Daoy (cell line): ENCODE measurements around the gene TAS2R20. TPM values are rescaled to one million over a fixed set of nuclear protein-coding genes. Genes with fewer than 3 reads are reported as not detected.
"Not testable (repeated sequence)": the region's sequence is repeated elsewhere in the genome, so short reads cannot be mapped to it uniquely, and the experiment has no call there.

Experiments used
- DNase-seq: peaks from one replicate; pipeline ENCODE4 v3.0.0-alpha.2; 2015; ENCODE audit warnings: low read depth
- total RNA-seq: library from RNA; depleted of rRNA; stranded (reverse); fragments of >200 nt; shearing (Covaris generic); gene quantifications from 2 replicates; pipeline ENCODE4 v1.2.3, GENCODE V29; 2014; rRNA removed

The TAS2R20 gene, protein sequence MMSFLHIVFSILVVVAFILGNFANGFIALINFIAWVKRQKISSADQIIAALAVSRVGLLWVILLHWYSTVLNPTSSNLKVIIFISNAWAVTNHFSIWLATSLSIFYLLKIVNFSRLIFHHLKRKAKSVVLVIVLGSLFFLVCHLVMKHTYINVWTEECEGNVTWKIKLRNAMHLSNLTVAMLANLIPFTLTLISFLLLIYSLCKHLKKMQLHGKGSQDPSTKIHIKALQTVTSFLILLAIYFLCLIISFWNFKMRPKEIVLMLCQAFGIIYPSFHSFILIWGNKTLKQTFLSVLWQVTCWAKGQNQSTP
- 0.74 TPM in 1 of 2 replicates, not detected in the other for total RNA-seq

DNA sequence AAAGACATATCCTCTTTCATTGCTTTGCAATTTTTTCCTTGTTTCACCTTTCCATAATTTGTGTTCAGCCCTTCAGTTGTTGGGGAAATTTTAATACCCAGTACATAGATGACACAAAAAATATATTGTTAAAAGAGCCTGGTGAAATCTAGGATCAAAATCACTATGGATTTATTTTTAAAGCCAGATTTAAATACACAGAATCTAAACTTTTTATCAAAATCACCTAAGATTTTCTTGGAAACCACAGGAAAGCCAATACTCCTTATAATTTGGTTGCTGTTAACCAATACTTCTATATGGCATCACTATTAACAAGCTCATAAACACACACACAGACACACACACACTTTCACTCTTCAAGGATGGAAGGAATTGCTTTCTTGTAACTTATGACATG lies at the start of gene TAS2R20:
Gene TAS2R20, minus strand, starts transcription at position 101 of the 400 bp plus-strand sequence. CDS start 429 bp downstream, outside the sequence.
- no peak for DNase-seq

DNA sequence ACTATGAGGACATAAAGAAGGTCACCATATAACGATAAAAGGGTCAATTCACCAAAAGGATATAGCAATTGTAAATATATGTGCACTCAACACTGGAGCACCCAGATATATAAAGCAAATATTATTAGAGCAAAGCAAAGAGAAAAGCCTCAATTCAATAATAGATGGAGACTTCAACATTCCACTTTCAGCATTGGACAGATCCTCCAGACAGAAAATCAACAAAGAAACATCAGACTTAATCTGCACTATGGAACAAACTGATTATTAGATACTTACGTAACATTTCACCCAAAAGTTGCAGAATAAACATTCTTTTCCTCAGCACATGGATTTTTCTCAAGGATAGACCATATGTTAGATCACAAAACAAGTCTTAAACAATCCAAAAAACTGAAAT lies 43.3 kb upstream of the TAS2R20 start:
- DNase-seq, result not testable (repeated sequence)

DNA sequence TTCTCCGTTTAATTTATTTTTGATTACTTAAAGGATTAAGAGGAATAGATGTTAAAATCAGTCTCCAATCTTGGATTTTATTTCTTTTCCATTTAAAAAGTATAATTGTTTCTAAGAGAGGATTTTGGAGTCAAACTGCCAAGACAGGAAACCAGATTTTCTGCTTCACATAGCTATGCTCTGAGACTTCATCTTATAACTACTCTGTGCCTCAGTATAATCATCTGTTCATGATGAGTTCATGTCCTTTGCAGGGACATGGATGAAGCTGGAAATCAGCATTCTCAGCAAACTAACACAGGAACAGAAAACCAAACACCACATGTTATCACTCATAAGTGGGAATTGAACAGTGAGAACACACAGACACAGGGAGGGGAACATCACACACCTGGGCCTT lies 42.1 kb upstream of the TAS2R20 start:
- DNase-seq, result no peak

DNA sequence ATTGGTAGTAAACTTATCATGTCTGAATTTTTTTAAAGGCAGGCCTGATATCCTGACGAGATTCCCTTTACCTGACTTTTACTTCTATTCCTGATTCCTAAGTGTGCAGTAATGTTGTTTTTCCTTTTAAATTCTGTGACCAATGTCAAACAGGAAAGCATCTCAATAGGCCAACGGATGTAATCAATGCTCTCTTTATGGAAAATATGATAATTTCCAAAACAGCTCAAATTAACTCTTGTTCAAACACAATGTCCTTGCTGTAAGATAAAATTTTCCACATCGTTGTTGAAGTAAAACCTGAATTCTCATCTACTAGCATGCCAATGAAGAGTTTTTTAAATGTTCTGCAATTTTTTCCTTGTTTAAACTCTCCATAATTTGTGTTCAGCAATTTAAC lies 41.1 kb upstream of the TAS2R20 start:
- DNase-seq, result no peak

DNA sequence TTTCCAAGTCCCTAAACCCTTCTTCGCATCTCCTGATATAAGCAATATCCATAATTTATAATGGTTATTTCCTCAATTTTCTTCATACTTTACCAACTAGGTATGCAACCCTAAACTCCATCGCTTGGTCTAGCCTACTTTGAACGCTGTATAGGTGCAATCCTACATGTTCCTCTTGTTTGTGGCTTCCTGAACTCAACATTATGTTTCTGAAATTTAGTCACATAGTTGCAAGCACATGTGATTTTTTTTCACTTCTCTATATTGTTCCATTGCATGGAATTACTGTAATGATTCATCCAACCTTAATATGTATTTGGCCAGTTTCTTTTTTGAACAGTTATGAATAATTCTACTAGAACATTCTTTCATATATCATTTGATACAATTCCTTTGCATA lies 35.9 kb upstream of the TAS2R20 start:
- DNase-seq, result not testable (repeated sequence)

DNA sequence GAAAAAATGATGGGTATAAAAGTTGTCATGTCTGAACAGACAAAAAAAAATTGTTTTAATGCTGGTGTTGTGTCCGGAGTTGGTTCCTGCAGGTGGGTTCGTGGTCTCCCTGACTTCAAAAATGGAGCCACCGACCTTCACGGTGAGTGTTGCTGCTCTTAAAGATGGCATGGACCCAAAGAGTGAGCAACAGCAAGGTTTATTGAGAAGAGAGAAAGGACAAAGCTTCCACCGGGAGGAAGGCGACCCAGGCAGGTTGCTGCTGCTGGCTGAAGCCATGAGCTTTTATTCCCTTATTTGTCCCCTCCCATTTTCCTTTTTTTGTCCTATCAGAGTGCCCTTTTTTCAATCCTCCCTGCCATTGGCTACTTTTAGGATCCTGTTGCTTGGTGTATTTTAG lies 33.2 kb upstream of the TAS2R20 start, which contains the start of gene TAS2R31:
Gene TAS2R31, minus strand, starts transcription at position 101 of the 400 bp plus-strand sequence. Its CDS starts 72 bp downstream, at position 29.
- DNase-seq, result no peak

DNA sequence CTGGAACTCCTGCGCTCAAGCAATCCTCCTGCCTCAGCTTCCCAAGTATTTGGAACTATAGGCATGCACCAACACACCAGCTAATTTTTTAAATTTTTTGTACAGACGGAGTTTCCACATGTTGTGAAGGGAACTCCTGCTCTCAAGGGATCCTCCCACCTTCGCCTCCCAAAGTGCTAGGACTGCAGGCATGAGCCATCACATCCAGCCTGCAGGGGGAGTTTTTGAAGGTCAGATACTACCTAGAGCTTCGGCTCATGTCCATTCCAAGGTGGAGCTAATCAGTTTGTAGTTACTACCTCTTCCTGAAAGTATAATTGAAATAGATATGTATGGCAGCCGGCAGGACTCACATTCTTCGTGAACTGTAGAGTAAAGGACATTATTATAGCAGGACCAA lies 28.0 kb upstream of the TAS2R20 start:
- DNase-seq, result no peak

DNA sequence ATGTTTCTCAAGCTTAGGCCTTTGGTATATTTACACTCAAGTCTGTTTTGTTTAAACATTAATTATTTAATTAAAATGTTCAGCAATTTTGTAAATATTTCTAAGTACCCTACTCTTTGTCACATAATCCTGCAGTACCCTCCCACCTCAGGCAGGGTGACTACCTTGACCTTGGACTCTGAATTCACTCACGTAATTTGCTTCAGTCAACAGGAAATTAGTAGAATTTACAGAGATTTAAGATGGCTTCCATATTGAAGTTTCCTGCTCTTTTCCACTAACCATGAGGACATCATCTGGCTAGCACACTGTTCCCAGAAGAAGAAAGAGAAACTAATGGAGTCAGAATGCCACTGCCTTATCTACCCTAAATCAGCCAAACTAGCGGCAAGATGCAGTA lies 25.3 kb upstream of the TAS2R20 start:
- no peak for DNase-seq

DNA sequence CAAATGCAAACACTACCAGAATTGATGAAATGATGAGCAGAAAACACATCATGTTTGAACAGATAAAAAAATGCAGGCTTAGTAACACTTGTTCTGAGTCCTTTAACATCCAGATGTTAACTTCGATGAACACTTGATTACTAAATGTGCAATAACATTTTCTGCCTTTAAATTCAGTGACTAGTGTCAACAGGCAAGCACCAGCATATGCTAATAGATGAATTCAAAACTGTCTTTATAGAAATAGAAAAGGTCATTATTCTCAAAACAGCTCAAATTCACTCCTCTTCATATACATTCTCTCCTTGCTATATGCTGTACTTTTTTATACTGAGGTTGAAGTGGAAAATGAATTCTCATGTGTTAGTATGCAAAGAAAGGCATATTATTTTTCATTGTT lies 24.4 kb upstream of the TAS2R20 start, which contains the start of gene TAS2R19:
Gene TAS2R19, minus strand, starts transcription at position 101 of the 400 bp plus-strand sequence. Its CDS starts 49 bp downstream, at position 52.
- DNase-seq, result no peak

DNA sequence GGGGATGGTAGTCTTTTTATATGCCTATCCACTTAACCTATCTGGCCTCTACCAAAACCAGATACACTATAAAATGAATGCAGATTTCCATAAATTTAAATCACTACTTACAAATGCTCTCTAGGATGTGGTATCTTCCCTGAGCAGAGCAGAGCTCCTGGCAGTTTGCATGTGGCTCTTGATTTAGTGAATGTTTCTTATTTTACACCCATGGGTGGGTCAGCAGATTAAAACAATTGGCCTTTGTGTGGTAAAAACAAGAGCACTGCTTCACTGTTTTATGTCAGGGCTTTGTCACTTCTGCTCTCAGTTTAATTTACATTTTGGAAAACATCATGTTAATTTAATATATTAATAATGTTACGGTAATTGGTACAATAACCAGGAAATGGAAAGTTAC lies 18.8 kb upstream of the TAS2R20 start:
- no peak for DNase-seq

DNA sequence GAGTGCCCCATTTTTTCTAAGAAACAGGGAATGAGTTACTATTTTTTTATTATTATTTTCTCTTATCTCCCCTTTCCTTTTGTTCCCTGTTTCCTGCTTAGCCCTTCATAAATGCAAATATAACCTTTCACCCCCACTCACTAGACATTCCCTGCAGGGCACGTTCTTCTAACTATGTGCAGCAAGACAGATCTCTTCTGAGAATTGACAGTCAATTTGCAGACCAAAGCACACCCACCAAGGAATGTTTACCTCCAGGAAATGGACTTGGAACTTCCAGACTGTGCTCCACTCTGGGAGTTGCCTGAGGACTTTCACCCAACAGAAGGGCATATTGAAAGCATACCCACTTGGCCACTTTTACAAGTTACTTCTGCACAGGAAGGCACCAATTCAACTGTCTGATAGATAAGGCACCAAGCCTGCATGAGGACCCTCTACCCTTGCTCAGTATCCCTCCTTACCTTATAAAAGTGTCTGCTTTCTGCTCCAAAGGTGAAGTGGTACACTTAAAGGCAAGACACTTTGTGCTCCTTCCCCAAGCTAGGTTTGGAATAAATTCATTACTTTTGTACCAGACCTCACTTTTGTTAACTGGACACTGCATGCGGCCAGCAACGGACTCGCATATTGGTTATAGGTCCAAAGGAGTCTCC lies 17.8 kb upstream of the TAS2R20 start:
- DNase-seq, result no peak

DNA sequence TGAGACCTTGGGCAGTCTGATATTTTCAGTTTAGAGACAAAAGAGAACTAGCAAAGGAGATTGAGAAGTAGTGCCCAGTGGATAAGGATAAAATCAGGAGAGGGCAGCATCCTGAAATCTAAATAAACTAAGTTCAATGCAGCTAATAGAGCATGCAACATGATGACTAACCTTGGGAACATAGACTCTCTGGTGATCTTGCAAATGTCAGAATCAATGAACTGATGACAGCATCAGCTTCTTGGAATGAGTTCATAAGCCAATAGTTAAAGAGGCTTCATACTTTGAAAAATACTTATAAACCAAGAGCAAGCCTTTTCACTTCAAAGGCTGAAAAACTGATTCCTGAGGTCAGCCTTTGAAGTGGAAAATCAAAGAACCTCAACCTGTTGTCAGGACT lies 16.1 kb upstream of the TAS2R20 start:
- DNase-seq, result no peak

DNA sequence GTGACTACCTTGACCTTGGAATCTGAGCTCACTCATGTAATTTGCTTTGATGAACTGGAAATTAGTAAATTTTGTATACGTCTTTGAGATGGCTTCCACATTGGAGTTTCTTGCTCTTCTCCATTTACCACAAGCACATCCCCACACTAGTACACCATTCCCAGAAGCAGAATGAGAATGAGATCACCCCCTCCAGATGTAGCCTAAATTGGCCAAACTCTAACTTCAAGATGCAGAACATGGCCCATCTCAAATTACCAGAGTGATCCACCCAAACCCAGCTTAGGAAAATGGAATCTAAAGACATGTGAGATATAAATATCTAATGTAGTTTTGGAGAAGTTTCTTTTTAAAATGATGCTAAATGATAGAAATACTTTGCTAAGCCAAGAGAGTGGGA lies 9.5 kb upstream of the TAS2R20 start:
- DNase-seq, result no peak

DNA sequence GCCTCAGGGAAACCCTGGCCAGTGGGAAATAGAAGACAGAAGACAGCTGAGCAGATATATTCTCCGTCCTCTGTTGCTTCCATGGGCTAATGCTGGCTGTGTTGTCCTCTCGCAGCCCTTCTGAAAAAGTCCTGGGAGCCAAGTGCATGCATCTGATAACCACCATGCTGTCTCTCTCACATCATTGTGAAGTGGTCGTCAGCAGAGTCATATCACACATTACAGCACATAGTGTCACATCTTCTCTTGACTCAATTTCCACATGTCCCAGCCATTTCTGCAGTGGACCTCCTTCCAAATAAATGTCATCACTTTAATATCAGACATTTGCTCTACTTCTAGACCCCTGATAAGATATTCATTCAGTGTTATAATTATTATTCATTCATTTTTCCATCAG lies 3.8 kb downstream of the TAS2R20 start:
- DNase-seq, result no peak

DNA sequence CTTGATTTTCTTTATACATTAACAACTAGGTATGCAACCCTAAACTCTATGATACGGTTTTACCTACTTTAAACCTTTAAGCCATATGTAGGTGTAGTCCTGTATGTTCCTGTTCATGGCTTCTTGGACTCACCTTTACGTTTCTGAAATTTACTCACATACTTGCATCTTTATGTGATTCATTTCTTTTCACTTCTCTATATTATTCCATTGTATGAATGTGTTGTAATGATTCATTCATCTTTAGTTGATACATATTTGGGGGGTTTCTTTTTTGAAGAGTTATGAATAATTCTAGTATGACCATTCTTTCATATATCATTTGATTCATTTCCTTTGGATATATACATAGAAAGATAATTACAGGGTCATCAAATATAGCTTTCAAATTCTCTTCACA lies 9.0 kb downstream of the TAS2R20 start:
- DNase-seq, result no peak

DNA sequence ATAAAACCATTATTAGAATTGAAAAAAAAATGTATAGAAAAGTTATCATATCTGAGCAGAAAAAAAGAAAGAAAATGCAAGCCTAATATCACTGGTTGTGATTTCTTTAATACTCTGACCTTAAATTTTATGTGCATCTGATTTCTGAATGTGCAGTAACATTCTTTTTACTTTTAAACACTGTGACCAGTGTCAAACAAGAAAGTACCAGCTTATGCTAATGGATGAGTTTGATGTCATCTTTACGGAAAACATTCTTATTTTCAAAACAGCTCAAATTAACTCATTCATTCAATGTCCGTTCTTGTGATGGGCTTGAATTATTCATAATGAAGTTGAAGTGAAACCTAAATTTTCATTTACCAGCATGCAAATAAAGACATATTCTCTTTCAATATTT lies 11.3 kb downstream of the TAS2R20 start, which contains the start of gene TAS2R50:
Gene TAS2R50, minus strand, starts transcription at position 101 of the 400 bp plus-strand sequence. Its CDS starts 52 bp downstream, at position 49.
- no peak for DNase-seq

DNA sequence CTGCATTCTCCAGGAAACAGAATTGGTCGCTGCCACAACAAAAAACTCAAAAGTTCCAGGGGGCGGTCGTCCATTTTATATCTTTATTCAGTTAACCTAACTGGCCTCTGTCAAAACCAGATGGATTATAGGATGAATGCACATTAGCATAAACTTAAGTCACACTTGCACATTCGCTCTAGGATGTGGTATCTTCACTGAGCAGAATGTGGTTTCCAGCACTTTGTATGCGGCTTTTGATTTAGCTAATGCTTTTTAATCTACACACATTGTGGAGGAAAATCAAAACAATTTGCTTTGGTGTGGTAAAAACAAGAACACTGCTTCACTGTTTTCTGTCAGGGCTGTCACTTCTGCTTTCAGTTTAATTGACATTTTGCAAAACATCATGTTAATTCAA lies 15.9 kb downstream of the TAS2R20 start:
- no peak for DNase-seq

DNA sequence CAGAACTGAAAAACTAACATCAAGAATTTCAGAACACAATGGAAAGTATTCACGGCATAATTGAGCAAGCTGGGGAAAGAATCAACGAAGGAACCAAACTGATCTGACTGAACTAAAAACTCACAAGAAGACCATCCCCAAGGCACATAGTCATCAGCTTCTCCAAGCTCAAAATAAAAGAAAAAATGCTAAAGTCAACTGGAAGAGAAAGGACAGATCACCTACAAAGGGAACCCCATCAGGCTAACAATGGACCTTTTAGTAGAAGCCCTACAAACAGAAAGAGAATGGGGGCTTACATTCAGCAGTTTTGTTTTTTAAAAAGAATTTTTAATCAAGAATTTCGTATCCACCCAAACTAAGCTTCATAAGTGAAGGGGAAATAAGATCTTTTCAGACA lies 23.1 kb downstream of the TAS2R20 start:
- DNase-seq, result no peak

DNA sequence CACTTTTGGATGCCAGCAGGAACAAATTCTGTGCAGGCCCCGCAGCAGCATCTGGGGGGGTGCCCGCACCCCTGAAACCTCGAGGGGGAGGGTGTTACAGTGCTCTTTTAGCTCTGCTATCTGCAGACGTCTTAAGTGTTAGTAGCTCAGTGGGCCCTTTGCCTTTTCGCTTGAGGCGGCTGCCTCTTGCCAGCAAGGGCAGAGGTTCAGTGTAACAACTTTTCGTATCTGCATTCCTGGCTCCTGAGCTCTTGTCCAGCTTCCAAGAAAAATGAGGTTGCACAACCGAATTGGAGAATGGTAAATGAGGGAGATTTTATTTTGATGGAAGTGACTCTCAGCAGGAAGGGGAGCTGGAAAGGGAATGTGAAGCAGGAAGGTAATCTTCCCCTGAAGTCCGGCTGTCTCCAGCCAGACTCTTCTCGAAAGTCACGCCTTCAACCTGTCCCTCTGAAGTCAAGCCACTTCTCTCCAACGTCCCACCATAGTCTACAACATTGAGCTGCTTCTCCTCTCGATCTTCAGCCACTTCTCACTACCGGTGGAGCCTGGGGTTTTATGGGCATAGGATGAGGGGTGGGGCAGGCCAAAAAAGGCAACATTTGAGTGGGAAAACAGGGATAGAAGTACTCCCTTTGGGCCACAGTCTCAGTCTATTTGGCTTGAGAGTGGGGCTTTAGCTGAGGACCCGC lies 29.2 kb downstream of the TAS2R20 start:
- no peak for DNase-seq

DNA sequence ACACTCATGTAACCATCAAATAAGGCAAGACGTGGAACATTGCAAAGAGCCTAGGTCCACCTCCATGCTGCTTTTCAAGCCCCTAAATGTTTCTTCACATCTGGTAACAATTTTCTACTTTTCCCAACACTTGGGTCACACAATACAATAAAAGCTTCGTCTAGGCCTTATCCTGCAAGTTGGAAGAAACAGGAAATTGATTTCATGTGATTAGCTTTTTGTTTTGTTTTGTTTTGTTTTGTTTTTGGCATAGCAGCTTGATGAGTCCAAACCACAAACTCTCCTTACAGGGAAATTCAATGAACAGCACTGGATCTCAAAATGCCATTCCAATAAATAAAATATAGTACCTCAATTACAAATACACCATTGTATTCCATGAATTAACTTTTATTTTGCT lies 30.7 kb downstream of the TAS2R20 start:
- DNase-seq, result no peak

DNA sequence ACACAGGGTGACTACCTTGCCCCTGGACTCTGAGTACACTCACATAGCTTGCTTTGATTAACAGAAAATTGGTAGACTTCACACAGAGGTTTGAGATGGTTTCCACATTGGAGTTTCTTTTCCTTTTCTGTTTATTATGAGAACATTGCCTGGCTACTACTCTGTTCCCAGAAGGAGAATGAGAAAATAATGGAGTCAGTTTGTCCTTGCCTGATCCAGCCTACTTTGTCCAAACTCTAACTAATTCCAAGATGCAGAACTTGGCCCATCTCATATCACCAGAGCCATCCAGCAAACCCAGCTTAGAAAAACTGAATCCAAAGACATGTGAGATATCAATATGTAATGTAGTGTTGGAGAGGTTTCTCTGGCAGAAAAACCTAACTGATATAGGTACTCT lies 31.8 kb downstream of the TAS2R20 start:
- DNase-seq, result no peak

DNA sequence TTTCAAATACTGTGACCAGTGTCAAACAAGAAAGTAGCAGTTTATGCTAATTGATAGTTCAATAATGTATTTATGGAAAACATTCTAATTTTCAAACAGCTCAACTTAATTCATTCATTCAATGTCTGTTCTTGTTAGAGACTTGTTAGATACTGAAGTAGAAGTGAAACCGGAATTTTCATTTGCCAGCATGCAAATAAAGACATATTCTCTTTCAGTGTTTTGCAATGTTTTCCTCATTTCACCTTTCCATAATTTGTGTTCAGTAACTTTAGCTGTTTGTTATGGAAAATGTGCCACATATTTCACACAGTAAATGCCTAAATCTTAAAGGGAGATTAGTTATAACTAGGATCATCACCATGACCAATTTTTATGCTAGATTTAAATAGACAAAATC lies 32.6 kb downstream of the TAS2R20 start:
- no peak for DNase-seq

DNA sequence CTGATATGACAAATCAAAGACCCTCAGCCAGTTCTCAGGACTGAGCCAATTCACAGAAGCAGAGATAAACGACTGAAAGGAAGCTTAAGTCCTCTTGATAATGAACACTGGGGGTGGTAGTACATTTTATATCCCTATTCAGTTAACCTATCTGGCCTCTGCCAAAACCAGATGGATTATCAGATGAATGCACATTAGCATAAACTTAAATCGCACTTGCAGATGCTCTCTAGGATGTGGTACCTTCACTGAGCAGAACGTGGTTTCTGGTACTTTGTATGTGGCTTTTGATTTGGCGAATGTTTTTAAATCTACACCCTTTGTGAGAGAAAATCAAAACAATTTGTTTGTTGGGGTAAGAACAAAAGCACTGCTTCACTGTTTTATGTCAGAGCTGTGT lies 37.9 kb downstream of the TAS2R20 start:
- no peak for DNase-seq
